GM23338 (cell line): Measurements from ENCODE around the gene SEMA7A. TPM values are rescaled to one million over a fixed set of nuclear protein-coding genes. Genes with fewer than 3 reads are reported as not detected.

Experiments used
- ATAC-seq: fragments of 200-7000 bp; cut with Tn5 transposase; 3 replicates; pipeline ENCODE4 v1.9.1; 2020
- DNase-seq: peaks from one replicate; pipeline ENCODE4 v3.0.0-alpha.2; 2015; ENCODE audit warnings: low spot score
- H2AFZ ChIP-seq: fragments of 200-600 bp; sonication (generic); 2 replicates; pipeline ENCODE4 v1.8.0; 2016; ENCODE audit warnings: antibody characterized with exemption, mild to moderate bottlenecking, moderate library complexity
- H3F3A ChIP-seq: fragments of 200-600 bp; sonication (generic); replicated peaks from 2 replicates; pipeline ENCODE4 v1.8.0; 2017; ENCODE audit warnings: antibody characterized with exemption, mixed run types, low read depth
- H3K27ac ChIP-seq: fragments of 200-600 bp; sonication (generic); 2 replicates; pipeline ENCODE4 v1.6.1; 2016; ENCODE audit warnings: low read depth
- H3K27me3 ChIP-seq: fragments of 200-600 bp; sonication (generic); 2 replicates; pipeline ENCODE4 v1.8.0; 2016; ENCODE audit warnings: mild to moderate bottlenecking, mixed run types, moderate library complexity; ENCODE audit not compliant: insufficient read depth
- H3K36me3 ChIP-seq: fragments of 200-600 bp; sonication (generic); 2 replicates; pipeline ENCODE4 v1.8.0; 2016; ENCODE audit warnings: mild to moderate bottlenecking; ENCODE audit not compliant: insufficient read depth
- H3K4me1 ChIP-seq: fragments of 200-600 bp; sonication (generic); 2 replicates; pipeline ENCODE4 v1.8.0; 2016; ENCODE audit warnings: mild to moderate bottlenecking, moderate library complexity; ENCODE audit not compliant: insufficient read depth
- H3K4me2 ChIP-seq: fragments of 200-600 bp; sonication (generic); 2 replicates; pipeline ENCODE4 v1.7.1; 2017; ENCODE audit warnings: mixed run types
- H3K4me3 ChIP-seq: fragments of 200-600 bp; sonication (generic); 2 replicates; pipeline ENCODE4 v1.6.1; 2016; ENCODE audit warnings: mixed run types
- H3K79me2 ChIP-seq: fragments of 200-600 bp; sonication (generic); replicated peaks from 2 replicates; pipeline ENCODE4 v1.8.0; 2017; ENCODE audit warnings: mild to moderate bottlenecking; ENCODE audit not compliant: insufficient read depth
- H3K9me2 ChIP-seq: fragments of 200-600 bp; sonication (generic); 2 replicates; pipeline ENCODE4 v1.8.0; 2017; ENCODE audit not compliant: insufficient read depth
- H4K20me1 ChIP-seq: fragments of 200-600 bp; sonication (generic); replicated peaks from 2 replicates; pipeline ENCODE4 v1.8.0; 2017; ENCODE audit warnings: mild to moderate bottlenecking; ENCODE audit not compliant: insufficient read depth
- H3K27ac Mint-ChIP-seq: 2 replicates; pipeline ENCODE4 v1.8.0; 2020; ENCODE audit warnings: inconsistent platforms, mild to moderate bottlenecking, moderate library complexity, mixed read lengths
- H3K27me3 Mint-ChIP-seq: 3 replicates; pipeline ENCODE4 v1.8.0; 2022; ENCODE audit warnings: low read depth, mild to moderate bottlenecking, moderate library complexity, mixed read lengths, inconsistent platforms; ENCODE audit not compliant: insufficient read depth, poor library complexity
- H3K36me3 Mint-ChIP-seq: 3 replicates; pipeline ENCODE4 v1.8.0; 2021; ENCODE audit warnings: low read depth, mild to moderate bottlenecking, inconsistent platforms, moderate library complexity, mixed read lengths
- H3K4me1 Mint-ChIP-seq: 3 replicates; pipeline ENCODE4 v1.8.0; 2020; ENCODE audit warnings: mild to moderate bottlenecking, inconsistent platforms, mixed read lengths
- H3K4me3 Mint-ChIP-seq: 3 replicates; pipeline ENCODE4 v1.8.0; 2021; ENCODE audit warnings: moderate library complexity, mild to moderate bottlenecking, inconsistent platforms, mixed read lengths
- H3K9me3 Mint-ChIP-seq: 3 replicates; pipeline ENCODE4 v1.8.0; 2020; ENCODE audit warnings: moderate library complexity, mild to moderate bottlenecking, inconsistent platforms, mixed read lengths
- EZH2 ChIP-seq: fragments of 200-600 bp; sonication (generic); IDR thresholded peaks from one replicate; pipeline ENCODE4 v1.8.0; 2017; ENCODE audit warnings: antibody characterized with exemption, mild to moderate bottlenecking, low read depth; ENCODE audit not compliant: unreplicated experiment
- POLR2AphosphoS5 ChIP-seq: IDR thresholded peaks from 2 replicates; pipeline ENCODE4 v1.6.1; 2016; ENCODE audit warnings: antibody characterized with exemption, low read depth
- STAT1 ChIP-seq: IDR thresholded peaks from one replicate; pipeline ENCODE4 v1.6.1; 2016; ENCODE audit warnings: antibody characterized with exemption; ENCODE audit not compliant: unreplicated experiment
- ZNF114 ChIP-seq: fragments of 250-450 bp; sonication (Bioruptor Pico); IDR thresholded peaks from 2 replicates; pipeline ENCODE4 v1.5.0; 2020; ENCODE audit warnings: mild to moderate bottlenecking, moderate library complexity
- ZNF462 ChIP-seq: fragments of 250-450 bp; sonication (Bioruptor Pico); IDR thresholded peaks from 2 replicates; pipeline ENCODE4 v1.5.0; 2020; ENCODE audit warnings: mild to moderate bottlenecking, moderate library complexity
- polyA plus RNA-seq: library from polyadenylated mRNA; unstranded; fragments of >200 nt; fragmentation: Nextera tagmentation; extraction: Ambion mirVana; gene quantifications from 2 replicates; pipeline ENCODE4 v1.2.1, GENCODE V29; 2016
- total RNA-seq: library from RNA; depleted of rRNA; stranded (reverse); fragments of >200 nt; shearing (Covaris generic); gene quantifications from 2 replicates; pipeline ENCODE4 v1.2.3, GENCODE V29; 2014
- TF ChIP-seq, protein P1 (sequence below), 2 experiments: fragments of 200-600 bp in 1 of 2; sonication (generic) in 1 of 2; conservative IDR thresholded peaks; 2 replicates each; pipeline versions ENCODE4 v1.5.1 to v1.6.1; 2016 to 2017; ENCODE audit warnings: antibody characterized with exemption in 2 of 2, low read depth in 2 of 2, mild to moderate bottlenecking in 2 of 2, moderate library complexity in 1 of 2

The SEMA7A gene
- total and polyA plus RNA-seq, 2 experiments from 2014 or later, result 2.0 to 14.1 TPM

- TF ChIP-seq ZNF462 (CRISPR knock-in tag), result no peak
These were observed 31.4 kb downstream of the SEMA7A start (continued) for GRCh38 chr15:74402337-74402841.

GRCh38 chr15:74400915-74401757 is 32.6 kb downstream of the SEMA7A start:
- no peaks in the 10 kb centered on the region for H3K79me2 ChIP-seq
- no peaks in the 10 kb centered on the region for H3K27me3 ChIP-seq
- H3K27ac ChIP-seq, result no peak overlapping the region
- peaks cover 5% of the 10 kb centered on the region; the same call in 1 of the 2 replicates for H3K4me1 ChIP-seq
- no peaks in the 10 kb centered on the region for H3K36me3 Mint-ChIP-seq
- no peak for DNase-seq
- no peaks in the 10 kb centered on the region for H4K20me1 ChIP-seq
- no peak overlapping the region for H2AFZ ChIP-seq
- H3K4me2 ChIP-seq, result no peak overlapping the region
- H3K4me3 ChIP-seq, result no peak overlapping the region
- no peaks in the 10 kb centered on the region for H3K36me3 ChIP-seq
- H3K27ac Mint-ChIP-seq, result peak overlapping the region; percentile 87; the same call in 1 of the 2 replicates
- no peaks in the 10 kb centered on the region for H3F3A ChIP-seq
- H3K9me3 Mint-ChIP-seq, result no peaks in the 10 kb centered on the region
- H3K4me1 Mint-ChIP-seq, result peaks cover 18% of the 10 kb centered on the region
- no peak overlapping the region for H3K4me3 Mint-ChIP-seq
- H3K9me2 ChIP-seq, result no peaks in the 10 kb centered on the region
- peak; percentile 17; the same call in 2 of the 3 replicates for ATAC-seq
- peaks cover 14% of the 10 kb centered on the region for H3K27me3 Mint-ChIP-seq
- no peak for TF ChIP-seq STAT1
- no peak for TF ChIP-seq ZNF114 (CRISPR knock-in tag)
- no peak for TF ChIP-seq EZH2
- TF ChIP-seq, protein P1, sequence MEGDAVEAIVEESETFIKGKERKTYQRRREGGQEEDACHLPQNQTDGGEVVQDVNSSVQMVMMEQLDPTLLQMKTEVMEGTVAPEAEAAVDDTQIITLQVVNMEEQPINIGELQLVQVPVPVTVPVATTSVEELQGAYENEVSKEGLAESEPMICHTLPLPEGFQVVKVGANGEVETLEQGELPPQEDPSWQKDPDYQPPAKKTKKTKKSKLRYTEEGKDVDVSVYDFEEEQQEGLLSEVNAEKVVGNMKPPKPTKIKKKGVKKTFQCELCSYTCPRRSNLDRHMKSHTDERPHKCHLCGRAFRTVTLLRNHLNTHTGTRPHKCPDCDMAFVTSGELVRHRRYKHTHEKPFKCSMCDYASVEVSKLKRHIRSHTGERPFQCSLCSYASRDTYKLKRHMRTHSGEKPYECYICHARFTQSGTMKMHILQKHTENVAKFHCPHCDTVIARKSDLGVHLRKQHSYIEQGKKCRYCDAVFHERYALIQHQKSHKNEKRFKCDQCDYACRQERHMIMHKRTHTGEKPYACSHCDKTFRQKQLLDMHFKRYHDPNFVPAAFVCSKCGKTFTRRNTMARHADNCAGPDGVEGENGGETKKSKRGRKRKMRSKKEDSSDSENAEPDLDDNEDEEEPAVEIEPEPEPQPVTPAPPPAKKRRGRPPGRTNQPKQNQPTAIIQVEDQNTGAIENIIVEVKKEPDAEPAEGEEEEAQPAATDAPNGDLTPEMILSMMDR (conservative IDR thresholded peaks at IDR 0.05; ENCODE audit: low read depth in 2 of 2), result no peak
- no peak for TF ChIP-seq POLR2AphosphoS5
